Measurements from ENCODE around the gene ALOX5AP. TPM values are rescaled to one million over a fixed set of nuclear protein-coding genes. Genes with fewer than 3 reads are reported as not detected.

The ALOX5AP gene
- total and polyA plus RNA-seq, 10 of the 15 experiments (the other 5 are each of a cell fraction or from before 2014, with no cell fraction given), result 45.9 to 426 (median 109) TPM

DNA sequence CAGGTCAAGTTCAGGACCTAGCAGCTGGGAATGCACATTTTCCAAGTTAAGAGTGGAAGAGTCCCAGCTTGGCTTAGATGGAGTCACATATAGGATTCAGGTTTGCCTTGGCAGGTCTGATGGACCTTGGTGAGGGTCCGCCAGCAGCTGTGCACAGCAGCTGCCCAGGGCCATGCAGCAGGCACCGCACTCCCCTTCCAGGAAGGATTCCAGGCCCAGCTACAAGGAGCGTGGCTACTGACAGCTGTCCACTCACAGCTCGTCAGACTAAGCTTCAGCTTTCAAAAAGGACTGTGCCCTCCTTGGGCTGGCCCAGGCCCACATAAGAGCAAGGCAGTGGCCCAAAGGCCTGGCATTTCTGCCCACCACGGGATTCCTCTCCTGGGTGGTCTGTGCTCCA, 68.4 kb downstream of the ALOX5AP start:
- TF ChIP-seq ZSCAN29 (IDR thresholded peaks at IDR 0.05) (no peak), FOXM1 (IDR thresholded peaks at IDR 0.05; ENCODE audit: low read depth, low read length) (no peak), TCF3 (IDR thresholded peaks at IDR 0.05; ENCODE audit: borderline replicate concordance, insufficient read depth, low read depth, low read length) (no peak), ZNF622 (IDR thresholded peaks at IDR 0.05) (no peak), SREBF2 (IDR thresholded peaks at IDR 0.05; ENCODE audit: low read length) (no peak), RAD21 (IDR thresholded peaks at IDR 0.05; ENCODE audit: insufficient read depth, low read depth, low read length) (no peak), CREM (IDR thresholded peaks at IDR 0.05; ENCODE audit: low read depth) (no peak)
- TF ChIP-seq, protein P1, sequence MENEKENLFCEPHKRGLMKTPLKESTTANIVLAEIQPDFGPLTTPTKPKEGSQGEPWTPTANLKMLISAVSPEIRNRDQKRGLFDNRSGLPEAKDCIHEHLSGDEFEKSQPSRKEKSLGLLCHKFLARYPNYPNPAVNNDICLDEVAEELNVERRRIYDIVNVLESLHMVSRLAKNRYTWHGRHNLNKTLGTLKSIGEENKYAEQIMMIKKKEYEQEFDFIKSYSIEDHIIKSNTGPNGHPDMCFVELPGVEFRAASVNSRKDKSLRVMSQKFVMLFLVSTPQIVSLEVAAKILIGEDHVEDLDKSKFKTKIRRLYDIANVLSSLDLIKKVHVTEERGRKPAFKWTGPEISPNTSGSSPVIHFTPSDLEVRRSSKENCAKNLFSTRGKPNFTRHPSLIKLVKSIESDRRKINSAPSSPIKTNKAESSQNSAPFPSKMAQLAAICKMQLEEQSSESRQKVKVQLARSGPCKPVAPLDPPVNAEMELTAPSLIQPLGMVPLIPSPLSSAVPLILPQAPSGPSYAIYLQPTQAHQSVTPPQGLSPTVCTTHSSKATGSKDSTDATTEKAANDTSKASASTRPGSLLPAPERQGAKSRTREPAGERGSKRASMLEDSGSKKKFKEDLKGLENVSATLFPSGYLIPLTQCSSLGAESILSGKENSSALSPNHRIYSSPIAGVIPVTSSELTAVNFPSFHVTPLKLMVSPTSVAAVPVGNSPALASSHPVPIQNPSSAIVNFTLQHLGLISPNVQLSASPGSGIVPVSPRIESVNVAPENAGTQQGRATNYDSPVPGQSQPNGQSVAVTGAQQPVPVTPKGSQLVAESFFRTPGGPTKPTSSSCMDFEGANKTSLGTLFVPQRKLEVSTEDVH (IDR thresholded peaks at IDR 0.05; ENCODE audit: low read depth, partially characterized antibody), result no peak
- TF ChIP-seq, protein P2, sequence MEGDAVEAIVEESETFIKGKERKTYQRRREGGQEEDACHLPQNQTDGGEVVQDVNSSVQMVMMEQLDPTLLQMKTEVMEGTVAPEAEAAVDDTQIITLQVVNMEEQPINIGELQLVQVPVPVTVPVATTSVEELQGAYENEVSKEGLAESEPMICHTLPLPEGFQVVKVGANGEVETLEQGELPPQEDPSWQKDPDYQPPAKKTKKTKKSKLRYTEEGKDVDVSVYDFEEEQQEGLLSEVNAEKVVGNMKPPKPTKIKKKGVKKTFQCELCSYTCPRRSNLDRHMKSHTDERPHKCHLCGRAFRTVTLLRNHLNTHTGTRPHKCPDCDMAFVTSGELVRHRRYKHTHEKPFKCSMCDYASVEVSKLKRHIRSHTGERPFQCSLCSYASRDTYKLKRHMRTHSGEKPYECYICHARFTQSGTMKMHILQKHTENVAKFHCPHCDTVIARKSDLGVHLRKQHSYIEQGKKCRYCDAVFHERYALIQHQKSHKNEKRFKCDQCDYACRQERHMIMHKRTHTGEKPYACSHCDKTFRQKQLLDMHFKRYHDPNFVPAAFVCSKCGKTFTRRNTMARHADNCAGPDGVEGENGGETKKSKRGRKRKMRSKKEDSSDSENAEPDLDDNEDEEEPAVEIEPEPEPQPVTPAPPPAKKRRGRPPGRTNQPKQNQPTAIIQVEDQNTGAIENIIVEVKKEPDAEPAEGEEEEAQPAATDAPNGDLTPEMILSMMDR (IDR thresholded peaks at IDR 0.05 in 2 of 3, conservative IDR thresholded peaks at IDR 0.05 in 1 of 3; ENCODE audit: control insufficient read depth in 2 of 3, extremely low read depth in 1 of 3, insufficient read depth in 1 of 3, low read depth in 3 of 3, low read length in 3 of 3), result no peak
- Histone ChIP-seq H3K9ac (ENCODE audit: control insufficient read depth, insufficient read depth, low read length) (no peak overlapping the region), H3K79me2 (ENCODE audit: control insufficient read depth, insufficient read depth, low read length) (no peaks in the 10 kb centered on the region), H4K20me1 (ENCODE audit: control insufficient read depth, insufficient read depth) (no peaks in the 10 kb centered on the region), H3K27ac (ENCODE audit: control insufficient read depth, insufficient read depth) (no peak overlapping the region), H2AFZ (ENCODE audit: control insufficient read depth, low read depth, low read length) (no peak overlapping the region), H3K36me3 (ENCODE audit: control insufficient read depth in 2 of 2, insufficient read depth in 2 of 2, low read length in 1 of 2) (no peaks in the 10 kb centered on the region), H3K4me1 (ENCODE audit: control insufficient read depth, insufficient read depth, low read length) (no peaks in the 10 kb centered on the region), H3K4me2 (ENCODE audit: control insufficient read depth, insufficient read depth) (no peak overlapping the region), H3K4me3 (no peak overlapping the region), H3K27me3 (replicated peaks in 1 of 2; ENCODE audit: control insufficient read depth in 2 of 2, insufficient read depth in 2 of 2, low read length in 1 of 2) (no peaks in the 10 kb centered on the region; a peak in 1 of 4 replicates), H3K9me3 (replicated peaks; ENCODE audit: control insufficient read depth, insufficient read depth, low read length) (no peaks in the 10 kb centered on the region)
- FAIRE-seq (no peak), ATAC-seq (no peak), DNase-seq (ENCODE audit: low read depth, low spot score) (no peak)
- 42% methylated on average over 5 of the region's 5 CpGs for WGBS (ENCODE audit: insufficient coverage, insufficient replicate concordance, low lambda C conversion rate, missing lambda C conversion rate)
- no TSS peak for BruUV-seq (replicated peaks)
- CTCF ChIA-PET, result interaction anchor here (0.7 to 2.7 kb wide), 12 partner anchors 9 to 673 kb away, joined by 3 to 16 read pairs (median 3); no protein-coding TSS in a partner anchor
- SMC1A ChIA-PET (ENCODE audit: uncharacterized antibody, unreplicated experiment), result interaction anchor here (0.5 to 2.5 kb wide), 9 partner anchors 10 to 671 kb away, joined by 3 to 15 read pairs (median 4); no protein-coding TSS in a partner anchor
- intact Hi-C loops (cut with micrococcal nuclease; ENCODE audit: unreplicated experiment) (loop anchor here (1.0 to 5.0 kb wide), 5 partner anchors 124 to 671 kb away; partner anchors contain the start of genes HMGB1 and USPL1), in situ Hi-C loops (cut with MboI) (no loop called here)
- RAD21 ChIA-PET (ENCODE audit: unreplicated experiment), result interaction anchor here (0.7 to 2.1 kb wide), 9 partner anchors 43 to 672 kb away, joined by 3 to 7 read pairs (median 5); no protein-coding TSS in a partner anchor
- POLR2A ChIA-PET, result interaction anchor here (1.1 kb wide), 1 partner anchor 122 kb away, joined by 3 read pairs; no protein-coding TSS in a partner anchor

All from GM12878 (cell line).